ENCODE results near the gene PSMA6.

The PSMA6 gene

DNA sequence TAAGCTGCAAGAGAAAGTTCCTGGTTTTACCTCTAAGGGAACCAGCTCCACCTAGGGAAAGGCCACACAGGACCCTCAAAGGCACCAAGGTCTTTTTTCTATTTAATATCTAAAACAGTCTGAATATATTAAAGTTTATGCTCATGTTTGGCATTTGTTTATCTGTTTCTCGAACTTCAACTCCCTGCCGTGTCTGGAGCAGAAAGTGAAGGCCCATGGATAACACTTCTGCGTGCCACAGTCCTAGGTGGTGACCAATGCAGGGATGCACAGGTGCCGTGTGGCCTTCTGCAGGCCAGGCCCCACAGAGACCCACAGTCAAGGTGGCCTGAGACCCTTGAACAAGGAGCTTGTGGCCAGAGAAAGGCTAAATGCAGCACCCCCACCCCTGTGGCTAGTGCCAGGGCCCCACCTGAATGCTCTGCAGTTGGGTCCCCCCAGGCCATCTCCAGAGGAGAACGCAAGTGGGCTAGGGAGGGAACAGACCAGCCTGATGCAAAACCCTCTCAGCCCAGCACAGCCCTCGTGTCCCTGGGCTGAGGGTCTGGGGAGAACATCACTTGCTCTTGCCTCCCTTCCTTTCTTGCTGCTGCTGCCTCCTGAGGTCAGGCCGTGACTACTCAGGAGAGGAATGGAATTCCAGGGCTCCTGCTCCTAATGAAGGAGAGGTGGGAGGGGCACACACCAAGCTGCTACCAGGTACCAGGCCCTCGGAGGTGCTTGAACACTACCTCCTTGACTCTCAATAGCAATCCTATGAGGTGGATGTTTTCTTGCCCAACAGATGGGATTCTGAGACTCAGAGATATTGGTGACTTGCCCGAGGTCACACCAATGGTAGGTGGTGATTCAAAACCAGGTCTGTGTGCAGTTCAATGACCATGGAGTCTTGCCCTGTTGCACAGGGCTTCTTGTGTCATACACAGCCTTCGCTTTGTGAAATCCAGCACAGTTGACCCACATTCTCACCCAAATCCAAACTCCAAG lies 45.4 kb downstream of the PSMA6 start:
- H3K9me3 ChIP-seq (replicated peaks; ENCODE audit: insufficient read depth, low read length), result no peaks in the 10 kb centered on the region
- H3F3A ChIP-seq (ENCODE audit: insufficient read depth, low read length), result no peaks in the 10 kb centered on the region
- no peak for DNase-seq
- H3K27ac ChIP-seq (ENCODE audit: low read length), result no peak overlapping the region
- no peaks in the 10 kb centered on the region for H3K36me3 ChIP-seq (replicated peaks; ENCODE audit: insufficient read depth, low read length)
- H3K9me2 ChIP-seq (replicated peaks; ENCODE audit: insufficient read depth, low read length), result no peaks in the 10 kb centered on the region
- H3K4me2 ChIP-seq (ENCODE audit: low read depth, low read length), result no peak overlapping the region
- no peaks in the 10 kb centered on the region for H3K79me2 ChIP-seq (ENCODE audit: low read length)
- H3K4me3 ChIP-seq (ENCODE audit: low read length), result no peak overlapping the region
- no peaks in the 10 kb centered on the region for H3K27me3 ChIP-seq (replicated peaks; ENCODE audit: insufficient read depth, low read length)
- no peaks in the 10 kb centered on the region for H4K20me1 ChIP-seq (ENCODE audit: insufficient read depth, low read length)
- no peaks in the 10 kb centered on the region for H3K4me1 ChIP-seq (ENCODE audit: low read length)
- H3K9ac ChIP-seq (ENCODE audit: low read length), result no peak overlapping the region
- TF ChIP-seq, protein P1, sequence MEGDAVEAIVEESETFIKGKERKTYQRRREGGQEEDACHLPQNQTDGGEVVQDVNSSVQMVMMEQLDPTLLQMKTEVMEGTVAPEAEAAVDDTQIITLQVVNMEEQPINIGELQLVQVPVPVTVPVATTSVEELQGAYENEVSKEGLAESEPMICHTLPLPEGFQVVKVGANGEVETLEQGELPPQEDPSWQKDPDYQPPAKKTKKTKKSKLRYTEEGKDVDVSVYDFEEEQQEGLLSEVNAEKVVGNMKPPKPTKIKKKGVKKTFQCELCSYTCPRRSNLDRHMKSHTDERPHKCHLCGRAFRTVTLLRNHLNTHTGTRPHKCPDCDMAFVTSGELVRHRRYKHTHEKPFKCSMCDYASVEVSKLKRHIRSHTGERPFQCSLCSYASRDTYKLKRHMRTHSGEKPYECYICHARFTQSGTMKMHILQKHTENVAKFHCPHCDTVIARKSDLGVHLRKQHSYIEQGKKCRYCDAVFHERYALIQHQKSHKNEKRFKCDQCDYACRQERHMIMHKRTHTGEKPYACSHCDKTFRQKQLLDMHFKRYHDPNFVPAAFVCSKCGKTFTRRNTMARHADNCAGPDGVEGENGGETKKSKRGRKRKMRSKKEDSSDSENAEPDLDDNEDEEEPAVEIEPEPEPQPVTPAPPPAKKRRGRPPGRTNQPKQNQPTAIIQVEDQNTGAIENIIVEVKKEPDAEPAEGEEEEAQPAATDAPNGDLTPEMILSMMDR (IDR thresholded peaks at IDR 0.05; ENCODE audit: low read length), result no peak
- no peak for TF ChIP-seq EZH2 (optimal IDR thresholded peaks at IDR 0.05; ENCODE audit: low read depth, low read length)
- TF ChIP-seq EZH2phosphoT487 (IDR thresholded peaks at IDR 0.05; ENCODE audit: low read length), result no peak
- no peak overlapping the region for H2AFZ ChIP-seq (ENCODE audit: low read length)

DNA sequence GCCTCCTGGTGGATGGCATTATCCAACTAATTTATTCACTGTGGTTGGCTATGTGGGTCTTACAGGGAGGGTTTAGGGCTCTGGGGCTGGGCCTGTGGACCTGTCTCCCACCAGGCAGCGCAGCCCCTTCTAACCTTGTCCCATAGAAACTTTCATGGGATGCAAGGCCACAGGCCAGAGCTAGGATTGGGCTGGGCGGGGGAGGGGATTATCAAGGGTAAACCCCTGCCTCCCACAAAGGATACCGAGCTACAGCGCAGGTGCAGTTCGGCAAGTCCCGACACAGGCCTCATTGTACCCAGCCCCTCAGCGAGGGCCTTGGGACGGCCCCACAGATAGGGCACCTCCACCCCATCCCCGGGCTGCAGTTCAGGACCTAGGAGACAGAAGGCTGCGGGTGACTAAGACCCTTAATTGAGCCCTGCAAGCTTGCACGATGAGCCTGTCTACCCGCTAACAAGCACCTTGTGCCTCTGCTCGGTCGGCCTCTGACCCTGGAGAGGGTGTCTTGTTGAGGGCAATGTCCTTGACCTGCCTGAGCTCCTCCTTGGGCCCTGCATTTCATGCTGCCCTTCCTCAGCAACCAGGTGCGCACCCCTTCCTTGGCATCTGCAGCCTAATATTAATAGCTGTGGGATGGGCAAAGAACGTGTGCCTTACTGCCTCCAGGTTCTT lies 46.7 kb downstream of the PSMA6 start:
- no peaks in the 10 kb centered on the region for H3F3A ChIP-seq (ENCODE audit: insufficient read depth, low read length)
- H3K4me1 ChIP-seq (ENCODE audit: low read length), result no peaks in the 10 kb centered on the region
- H3K27ac ChIP-seq (ENCODE audit: low read length), result no peak overlapping the region

DNA sequence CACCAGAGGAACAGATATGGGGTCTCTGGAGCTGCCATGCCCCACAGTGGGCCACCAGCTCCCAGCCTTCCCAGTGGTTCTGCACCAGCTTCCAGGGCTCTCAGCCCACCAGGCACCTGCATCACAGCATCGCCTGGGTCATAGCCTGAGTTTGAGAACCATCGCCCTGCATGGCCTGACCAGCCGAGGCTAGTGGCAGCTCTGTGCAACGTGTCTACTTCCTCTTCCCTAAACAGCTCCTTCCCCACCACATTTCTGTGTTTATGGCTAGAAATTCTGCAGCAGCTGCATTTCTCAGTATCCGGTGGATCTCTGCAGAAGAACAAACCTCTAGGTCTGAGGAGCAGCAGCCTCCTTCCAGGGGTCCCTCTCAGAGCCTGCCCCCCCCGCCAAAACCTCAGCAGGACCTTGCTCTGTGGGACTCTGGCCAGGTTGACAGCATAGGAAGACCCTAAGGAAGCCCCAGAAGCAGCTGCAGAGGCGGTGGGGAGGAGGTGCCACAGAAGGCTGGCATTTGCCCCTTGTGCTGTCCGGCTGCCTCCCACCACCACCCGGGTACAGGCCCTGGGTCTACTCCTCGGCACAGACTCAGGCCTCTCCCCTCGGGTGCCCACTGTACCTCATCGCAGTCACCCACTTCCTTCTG lies 47.7 kb downstream of the PSMA6 start:
- no peak overlapping the region for H3K4me2 ChIP-seq (ENCODE audit: low read depth, low read length)
- H3K4me3 ChIP-seq (ENCODE audit: low read length), result no peak overlapping the region
- no peaks in the 10 kb centered on the region for H3K36me3 ChIP-seq (replicated peaks; ENCODE audit: insufficient read depth, low read length)
- H3K27me3 ChIP-seq (replicated peaks; ENCODE audit: insufficient read depth, low read length), result no peaks in the 10 kb centered on the region
- H3K9me3 ChIP-seq (replicated peaks; ENCODE audit: insufficient read depth, low read length), result no peaks in the 10 kb centered on the region
- no peak overlapping the region for H3K9ac ChIP-seq (ENCODE audit: low read length)
- TF ChIP-seq EZH2phosphoT487 (IDR thresholded peaks at IDR 0.05; ENCODE audit: low read length) (no peak), EZH2 (optimal IDR thresholded peaks at IDR 0.05; ENCODE audit: low read depth, low read length) (no peak)
- TF ChIP-seq, protein P1 (IDR thresholded peaks at IDR 0.05; ENCODE audit: low read length), result no peak
- H2AFZ ChIP-seq (ENCODE audit: low read length), result peak overlapping the region; percentile 8; the same call in 1 of the 2 replicates
- H3F3A ChIP-seq (ENCODE audit: insufficient read depth, low read length), result no peaks in the 10 kb centered on the region
- no peaks in the 10 kb centered on the region for H3K4me1 ChIP-seq (ENCODE audit: low read length)
- no peak overlapping the region for H3K27ac ChIP-seq (ENCODE audit: low read length)
- DNase-seq, result no peak
- no peaks in the 10 kb centered on the region for H4K20me1 ChIP-seq (ENCODE audit: insufficient read depth, low read length)
- H3K79me2 ChIP-seq (ENCODE audit: low read length), result no peaks in the 10 kb centered on the region
- no peaks in the 10 kb centered on the region for H3K9me2 ChIP-seq (replicated peaks; ENCODE audit: insufficient read depth, low read length)

More for the DNA sequence above, 46.7 kb downstream of the PSMA6 start:
- H3K36me3 ChIP-seq (replicated peaks; ENCODE audit: insufficient read depth, low read length), result no peaks in the 10 kb centered on the region
- H3K9me2 ChIP-seq (replicated peaks; ENCODE audit: insufficient read depth, low read length), result no peaks in the 10 kb centered on the region
- H4K20me1 ChIP-seq (ENCODE audit: insufficient read depth, low read length), result no peaks in the 10 kb centered on the region
- no peak for DNase-seq
- H3K9me3 ChIP-seq (replicated peaks; ENCODE audit: insufficient read depth, low read length), result no peaks in the 10 kb centered on the region
- no peaks in the 10 kb centered on the region for H3K27me3 ChIP-seq (replicated peaks; ENCODE audit: insufficient read depth, low read length)
- H3K79me2 ChIP-seq (ENCODE audit: low read length), result no peaks in the 10 kb centered on the region
- TF ChIP-seq EZH2phosphoT487 (IDR thresholded peaks at IDR 0.05; ENCODE audit: low read length) (no peak), EZH2 (optimal IDR thresholded peaks at IDR 0.05; ENCODE audit: low read depth, low read length) (no peak)
- TF ChIP-seq, protein P1 (IDR thresholded peaks at IDR 0.05; ENCODE audit: low read length), result no peak
- no peak overlapping the region for H3K4me3 ChIP-seq (ENCODE audit: low read length)
- H2AFZ ChIP-seq (ENCODE audit: low read length), result no peak overlapping the region
- no peak overlapping the region for H3K4me2 ChIP-seq (ENCODE audit: low read depth, low read length)
- H3K9ac ChIP-seq (ENCODE audit: low read length), result no peak overlapping the region

Measured in MM.1S (cell line).